GM21367 (cell line): Measurements from ENCODE around the gene PSTPIP2.

Experiments
- ATAC-seq: cut with Tn5 transposase; IDR thresholded peaks from one replicate; pipeline ENCODE4 v1.9.1; 2021; ENCODE audit not compliant: unreplicated experiment

Gene PSTPIP2

GRCh38 chr18:45940724-45941123 lies 131.3 kb downstream of the PSTPIP2 start:
- no peak for ATAC-seq

DNA sequence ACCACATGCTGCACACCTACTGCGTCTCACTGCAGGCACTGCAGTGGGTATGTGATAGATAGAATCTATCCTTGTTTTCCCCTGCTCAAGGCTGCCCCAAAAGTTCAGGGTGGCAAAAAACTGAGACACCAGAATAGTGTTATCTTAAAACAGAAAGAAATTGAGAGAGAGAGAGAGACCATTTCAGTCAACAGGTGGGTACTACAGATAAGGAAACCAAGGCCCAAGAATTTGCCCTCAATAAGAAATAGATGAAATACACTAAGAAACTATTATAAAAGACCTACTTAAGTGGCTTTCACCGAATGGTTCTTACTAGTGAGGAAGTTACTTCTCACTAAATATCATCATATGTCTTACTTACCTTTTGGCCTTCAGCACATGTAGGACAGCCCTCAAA lies 132.8 kb downstream of the PSTPIP2 start:
- ATAC-seq: no peak

DNA sequence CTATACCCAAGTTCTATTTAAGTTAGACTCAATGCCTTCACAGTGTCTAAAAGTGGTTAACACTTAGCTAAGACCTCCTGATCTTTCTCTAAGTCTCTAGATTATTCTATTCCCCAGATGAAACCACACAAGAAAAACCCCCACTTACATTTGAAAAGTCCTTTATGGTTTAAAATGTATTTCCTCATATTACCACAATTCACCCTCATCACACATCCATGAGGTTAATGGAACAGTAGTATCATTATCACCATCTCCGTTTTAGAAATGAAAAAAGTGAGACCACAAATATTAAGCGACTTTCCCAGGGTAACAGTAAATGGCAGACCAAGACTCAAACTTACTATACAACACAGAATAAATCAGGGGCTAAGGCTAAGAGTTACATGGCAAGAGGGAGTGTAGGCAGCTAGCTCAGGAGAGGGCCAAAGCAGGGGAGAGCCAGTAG lies 133.5 kb downstream of the PSTPIP2 start:
- ATAC-seq: no peak

DNA sequence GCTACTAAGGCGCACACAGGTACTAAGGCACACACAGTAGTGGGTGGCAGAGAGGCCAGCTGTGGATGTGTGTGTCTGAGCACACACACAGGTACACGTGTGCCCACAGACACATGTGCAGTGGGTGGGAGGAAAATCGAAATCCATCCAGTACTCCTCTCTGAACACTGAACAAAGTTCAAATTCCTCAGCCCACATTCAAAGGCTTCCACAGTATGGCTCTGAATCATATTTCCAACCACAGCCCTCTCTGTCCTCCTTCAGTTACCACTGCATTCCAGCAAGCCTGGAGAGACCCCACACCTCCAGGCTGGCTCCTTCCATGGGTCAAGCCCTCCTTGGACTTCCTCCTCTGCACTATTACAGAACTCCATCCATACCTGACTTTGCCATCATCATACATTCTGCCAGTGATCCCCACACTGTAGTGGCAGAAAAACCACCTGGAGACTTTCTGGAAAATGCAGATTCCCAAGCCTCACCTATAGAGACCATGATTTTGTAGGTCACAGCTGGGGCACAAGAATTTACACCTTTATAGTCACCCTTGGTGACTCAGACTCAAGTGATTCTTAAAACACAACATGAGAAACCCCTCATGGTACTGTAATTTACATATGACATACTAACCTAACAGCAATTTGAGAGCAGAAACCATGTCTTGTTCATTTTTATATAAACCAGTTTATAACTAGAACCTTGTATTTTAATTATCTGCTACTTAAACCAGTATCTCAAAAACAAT lies 136.3 kb downstream of the PSTPIP2 start:
- no peak for ATAC-seq
